SK-N-SH (cell line): Measurements from ENCODE around the gene PANK4. TPM values are rescaled to one million over a fixed set of nuclear protein-coding genes. Genes with fewer than 3 reads are reported as not detected.
A peak's percentile ranks its signal among the peaks of the same experiment; 100 is the strongest.

Experiments used
- CTCF ChIA-PET: fragments of 300-600, 350-600 bp; formaldehyde crosslinking; extraction: SDS; loops from one replicate; lab custom pipeline; 2021; lab: Yijun Ruan, JAX
- POLR2A ChIA-PET: fragments of 350-600 bp; sonication (Branson Sonifier 250); formaldehyde crosslinking; extraction: SDS; loops from one replicate; lab custom pipeline; 2020; ENCODE audit warnings: antibody characterized with exemption, inconsistent platforms; lab: Yijun Ruan, JAX
- DNase-seq: peaks from one replicate; pipeline ENCODE4 v3.0.0; 2012
- H2AFZ ChIP-seq: fragments of 200-600 bp; sonication (generic); 2 replicates; pipeline ENCODE4 v1.8.1; 2016; ENCODE audit warnings: antibody characterized with exemption, mild to moderate bottlenecking, low read depth
- H3F3A ChIP-seq: fragments of 200-600 bp; sonication (generic); replicated peaks from 2 replicates; pipeline ENCODE3; 2016; ENCODE audit warnings: antibody characterized with exemption, mild to moderate bottlenecking; ENCODE audit not compliant: insufficient read depth
- H3K27ac ChIP-seq, 2 experiments: fragments of 200-500 bp in 1 of 2; fragments of 200-600 bp in 1 of 2; sonication (Bioruptor generic) in 1 of 2; sonication (generic), shearing (Covaris generic) in 1 of 2; 2 replicates each; pipeline versions ENCODE4 v1.5.1 to v1.6.1; 2014 to 2016; ENCODE audit warnings: low read depth in 2 of 2, inconsistent platforms in 1 of 2, low read length in 1 of 2, mild to moderate bottlenecking in 1 of 2, mixed read lengths in 1 of 2
- H3K27me3 ChIP-seq: fragments of 200-600 bp; sonication (generic), shearing (Covaris generic); 2 replicates; pipeline ENCODE4 v1.6.1; 2016; ENCODE audit warnings: mixed run types; ENCODE audit not compliant: insufficient read depth
- H3K36me3 ChIP-seq, 2 experiments: fragments of 200-500 bp in 1 of 2; fragments of 200-600 bp in 1 of 2; sonication (Bioruptor generic) in 1 of 2; sonication (generic) in 1 of 2; replicated peaks in 1 of 2; 2 replicates each; pipeline versions ENCODE3 to v1.5.1; 2014 to 2016; ENCODE audit warnings: low read length in 1 of 2, mild to moderate bottlenecking in 1 of 2; ENCODE audit not compliant: insufficient read depth in 2 of 2, control insufficient read depth in 1 of 2
- H3K4me1 ChIP-seq, 2 experiments: fragments of 200-500 bp in 1 of 2; fragments of 200-600 bp in 1 of 2; sonication (Bioruptor generic) in 1 of 2; sonication (generic), shearing (Covaris generic) in 1 of 2; 2 replicates each; pipeline versions ENCODE4 v1.5.1 to v1.6.1; 2014 to 2016; ENCODE audit warnings: low read depth in 1 of 2, low read length in 1 of 2, mixed run types in 1 of 2; ENCODE audit not compliant: insufficient read depth in 2 of 2, control insufficient read depth in 1 of 2
- H3K4me2 ChIP-seq: fragments of 200-600 bp; sonication (generic), shearing (Covaris generic); 2 replicates; pipeline ENCODE4 v1.6.1; 2017; ENCODE audit warnings: mixed run types
- H3K4me3 ChIP-seq, 2 experiments: fragments of 200-500 bp in 1 of 2; fragments of 200-600 bp in 1 of 2; sonication (Bioruptor generic) in 1 of 2; sonication (generic), shearing (Covaris generic) in 1 of 2; 2 replicates each; pipeline versions ENCODE4 v1.5.1 to v1.8.1; 2014 to 2016; ENCODE audit warnings: low read depth in 2 of 2, inconsistent platforms in 1 of 2, low read length in 1 of 2, mild to moderate bottlenecking in 1 of 2, mixed read lengths in 1 of 2, moderate library complexity in 1 of 2
- H3K79me2 ChIP-seq: fragments of 200-600 bp; sonication (generic); 2 replicates; pipeline ENCODE4 v1.8.1; 2017; ENCODE audit warnings: mild to moderate bottlenecking; ENCODE audit not compliant: insufficient read depth
- H3K9ac ChIP-seq: fragments of 200-600 bp; sonication (generic); 2 replicates; pipeline ENCODE4 v1.6.1; 2017; ENCODE audit warnings: mixed run types
- H3K9me2 ChIP-seq: fragments of 200-600 bp; sonication (generic); 2 replicates; pipeline ENCODE4 v1.6.1; 2017; ENCODE audit warnings: mixed run types
- H3K9me3 ChIP-seq: fragments of 200-600 bp; sonication (generic); 2 replicates; pipeline ENCODE4 v1.6.1; 2017; ENCODE audit warnings: mixed run types, mild to moderate bottlenecking, moderate library complexity
- H4K20me1 ChIP-seq: fragments of 200-600 bp; sonication (generic); 2 replicates; pipeline ENCODE4 v1.6.1; 2017; ENCODE audit warnings: mild to moderate bottlenecking, mixed run types; ENCODE audit not compliant: insufficient read depth
- CHD2 ChIP-seq: fragments of 150-350 bp; IDR thresholded peaks from 2 replicates; pipeline ENCODE4 v1.6.1; 2018; ENCODE audit warnings: low read length; ENCODE audit not compliant: partially characterized antibody
- FOXJ3 ChIP-seq: sonication (generic); formaldehyde crosslinking; IDR thresholded peaks from 2 replicates; pipeline ENCODE4 v1.5.1; 2020; ENCODE audit warnings: mild to moderate bottlenecking, missing genetic modification reagents
- MEF2A ChIP-seq: IDR thresholded peaks from 2 replicates; pipeline ENCODE4 v1.4.0; 2012; ENCODE audit warnings: low read depth, borderline replicate concordance
- NRF1 ChIP-seq: IDR thresholded peaks from 2 replicates; pipeline ENCODE4 v1.6.1; 2012; ENCODE audit warnings: low read depth, mild to moderate bottlenecking, low read length
- POLR2AphosphoS5 ChIP-seq: IDR thresholded peaks from 2 replicates; pipeline ENCODE4 v1.6.1; 2012; ENCODE audit warnings: low read depth, low read length
- RFX5 ChIP-seq: IDR thresholded peaks from 2 replicates; pipeline ENCODE4 v1.6.1; 2012; ENCODE audit warnings: mild to moderate bottlenecking, improper control_type of control experiment, low read length
- SIN3A ChIP-seq: IDR thresholded peaks from 2 replicates; pipeline ENCODE4 v1.6.1; 2012; ENCODE audit warnings: low read depth, mild to moderate bottlenecking, low read length, moderate library complexity, borderline replicate concordance
- WGBS: methylation state at CpG from one replicate; pipeline ENCODE4 v1.1.6; 2017; ENCODE audit warnings: low lambda C conversion rate; 5-methylcytosine and 5-hydroxymethylcytosine counted together
- polyA plus RNA-seq, 3 experiments: library from polyadenylated mRNA; depleted of rRNA; stranded (reverse); fragments of >200 nt; gene quantifications; 2 replicates each; pipeline ENCODE4 v1.2.3, GENCODE V29; 2012
- TF ChIP-seq, protein P1 (sequence below): IDR thresholded peaks from 2 replicates; pipeline ENCODE4 v1.4.0; 2012; ENCODE audit warnings: low read depth
- TF ChIP-seq, protein P2 (sequence below): IDR thresholded peaks from 2 replicates; pipeline ENCODE4; 2012
- TF ChIP-seq, protein P3 (sequence below): fragments of 200-600 bp; sonication (generic); IDR thresholded peaks from 2 replicates; pipeline ENCODE4 v1.6.1; 2017; ENCODE audit warnings: antibody characterized with exemption, mild to moderate bottlenecking, moderate library complexity
- TF ChIP-seq, protein P4 (sequence below): IDR thresholded peaks from 2 replicates; pipeline ENCODE4 v1.4.0; 2012; ENCODE audit warnings: low read depth, borderline replicate concordance

Gene PANK4
- polyA plus RNA-seq, 1 of the 3 experiments (the other 2 are of a cell fraction): 16.6 TPM

DNA sequence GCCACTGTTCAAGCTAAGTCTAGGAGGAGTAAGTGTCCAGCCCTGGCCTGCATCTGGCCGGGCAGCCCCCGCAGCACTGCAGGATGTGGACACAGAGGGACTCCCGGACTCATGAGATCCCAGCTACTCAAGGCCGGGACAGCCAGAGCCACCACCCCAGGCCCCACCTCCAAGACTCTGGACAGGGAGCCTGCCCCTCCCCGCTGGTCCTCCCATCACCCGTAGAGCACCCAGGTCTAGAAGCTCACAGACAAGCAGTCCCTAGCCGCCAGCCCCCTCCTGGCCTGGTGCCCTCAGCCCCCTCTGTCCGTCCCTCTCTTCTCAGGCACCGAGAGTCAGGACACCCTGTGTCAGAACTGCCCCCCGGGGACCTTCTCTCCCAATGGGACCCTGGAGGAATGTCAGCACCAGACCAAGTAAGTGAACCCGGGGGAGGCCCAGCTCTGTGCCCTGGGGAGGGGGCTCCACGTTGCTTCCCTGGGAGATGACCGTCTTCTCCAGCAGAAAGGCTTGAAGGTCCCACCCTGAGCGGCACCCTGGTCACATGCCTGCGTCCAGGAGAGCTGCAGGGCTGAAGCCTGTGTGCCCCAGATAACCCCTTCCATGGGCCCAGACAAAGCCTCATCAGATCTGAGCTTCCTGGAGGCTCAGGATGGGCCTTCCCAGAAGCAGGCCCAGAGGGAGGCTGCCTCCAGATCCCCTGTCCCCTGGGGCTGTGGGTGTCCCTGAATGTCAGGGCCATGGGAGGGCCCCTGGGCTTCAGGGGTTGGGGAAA lies 34.1 kb upstream of the PANK4 start:
- ChIA-PET CTCF (interaction anchor here (0.7 to 1.6 kb wide), 4 partner anchors 13 to 892 kb away, joined by 4 to 9 read pairs (median 5); no protein-coding TSS in a partner anchor), POLR2A (no interaction called here)
- no peak for DNase-seq
- TF ChIP-seq NRF1: no peak
- no peak for TF ChIP-seq POLR2AphosphoS5
- Histone ChIP-seq H3K9me3 (no peaks in the 10 kb centered on the region), H3F3A (no peaks in the 10 kb centered on the region), H4K20me1 (no peaks in the 10 kb centered on the region), H3K27me3 (no peaks in the 10 kb centered on the region), H3K4me2 (no peak overlapping the region), H3K79me2 (no peaks in the 10 kb centered on the region), H3K4me1 (peaks cover 0 to 4% of the 10 kb centered on the region in 2 experiments; a peak in 1 of 4 replicates), H3K9ac (no peak overlapping the region), H2AFZ (no peak overlapping the region), H3K27ac (no peak overlapping the region), H3K36me3 (no peaks in the 10 kb centered on the region), H3K4me3 (no peak overlapping the region), H3K9me2 (no peaks in the 10 kb centered on the region)
- 55% methylated on average over 9 of the region's 15 CpGs for WGBS

DNA sequence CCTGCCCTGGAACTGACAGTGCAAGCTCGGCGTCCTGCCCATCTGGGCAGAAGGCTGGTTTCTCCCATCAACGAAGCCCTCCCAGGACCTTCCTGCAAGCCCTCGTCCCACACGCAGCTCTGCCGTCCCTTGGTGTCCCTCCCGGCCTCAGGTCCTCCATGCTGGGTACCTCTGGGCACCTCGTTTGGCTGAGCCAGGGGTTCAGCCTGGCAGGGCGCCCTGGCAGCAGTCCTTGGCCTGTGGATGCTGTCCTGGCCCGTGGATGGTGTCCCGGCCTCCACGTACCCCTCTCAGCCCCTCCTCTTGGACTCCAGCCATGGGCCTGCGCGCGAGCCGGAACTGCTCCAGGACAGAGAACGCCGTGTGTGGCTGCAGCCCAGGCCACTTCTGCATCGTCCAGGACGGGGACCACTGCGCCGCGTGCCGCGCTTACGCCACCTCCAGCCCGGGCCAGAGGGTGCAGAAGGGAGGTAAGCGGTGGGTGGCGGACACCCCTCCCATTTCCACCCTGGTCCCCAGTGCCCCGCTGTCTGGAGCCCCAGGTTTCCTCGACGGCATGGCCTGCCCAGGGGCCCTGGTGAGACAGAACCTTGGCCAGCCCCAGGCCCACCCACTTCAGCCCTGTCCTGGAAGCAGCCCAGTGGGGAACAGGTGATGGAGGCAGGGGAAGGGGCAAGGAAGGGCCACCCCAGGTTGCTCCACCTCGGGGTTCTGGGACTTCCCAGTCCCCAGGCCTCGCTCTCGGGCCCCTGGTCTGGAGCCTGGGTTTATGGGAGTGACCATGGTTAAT lies 33.3 kb upstream of the PANK4 start:
- Histone ChIP-seq H3K4me3 (no peak overlapping the region), H3K27ac (no peak overlapping the region), H2AFZ (no peak overlapping the region), H3F3A (no peaks in the 10 kb centered on the region), H3K36me3 (no peaks in the 10 kb centered on the region), H3K27me3 (no peaks in the 10 kb centered on the region), H4K20me1 (no peaks in the 10 kb centered on the region), H3K9me3 (no peaks in the 10 kb centered on the region), H3K79me2 (no peaks in the 10 kb centered on the region), H3K9me2 (no peaks in the 10 kb centered on the region), H3K4me1 (peaks cover 0 to 4% of the 10 kb centered on the region in 2 experiments; a peak in 1 of 4 replicates), H3K4me2 (no peak overlapping the region), H3K9ac (no peak overlapping the region)
- TF ChIP-seq FOXJ3 (CRISPR knock-in tag) (no peak), MEF2A (no peak), CHD2 (no peak), RFX5 (no peak), SIN3A (no peak)
- TF ChIP-seq, protein P1, sequence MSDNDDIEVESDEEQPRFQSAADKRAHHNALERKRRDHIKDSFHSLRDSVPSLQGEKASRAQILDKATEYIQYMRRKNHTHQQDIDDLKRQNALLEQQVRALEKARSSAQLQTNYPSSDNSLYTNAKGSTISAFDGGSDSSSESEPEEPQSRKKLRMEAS: no peak
- TF ChIP-seq, protein P2, sequence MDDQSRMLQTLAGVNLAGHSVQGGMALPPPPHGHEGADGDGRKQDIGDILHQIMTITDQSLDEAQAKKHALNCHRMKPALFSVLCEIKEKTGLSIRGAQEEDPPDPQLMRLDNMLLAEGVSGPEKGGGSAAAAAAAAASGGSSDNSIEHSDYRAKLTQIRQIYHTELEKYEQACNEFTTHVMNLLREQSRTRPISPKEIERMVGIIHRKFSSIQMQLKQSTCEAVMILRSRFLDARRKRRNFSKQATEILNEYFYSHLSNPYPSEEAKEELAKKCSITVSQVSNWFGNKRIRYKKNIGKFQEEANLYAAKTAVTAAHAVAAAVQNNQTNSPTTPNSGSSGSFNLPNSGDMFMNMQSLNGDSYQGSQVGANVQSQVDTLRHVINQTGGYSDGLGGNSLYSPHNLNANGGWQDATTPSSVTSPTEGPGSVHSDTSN: no peak
- TF ChIP-seq, protein P3, sequence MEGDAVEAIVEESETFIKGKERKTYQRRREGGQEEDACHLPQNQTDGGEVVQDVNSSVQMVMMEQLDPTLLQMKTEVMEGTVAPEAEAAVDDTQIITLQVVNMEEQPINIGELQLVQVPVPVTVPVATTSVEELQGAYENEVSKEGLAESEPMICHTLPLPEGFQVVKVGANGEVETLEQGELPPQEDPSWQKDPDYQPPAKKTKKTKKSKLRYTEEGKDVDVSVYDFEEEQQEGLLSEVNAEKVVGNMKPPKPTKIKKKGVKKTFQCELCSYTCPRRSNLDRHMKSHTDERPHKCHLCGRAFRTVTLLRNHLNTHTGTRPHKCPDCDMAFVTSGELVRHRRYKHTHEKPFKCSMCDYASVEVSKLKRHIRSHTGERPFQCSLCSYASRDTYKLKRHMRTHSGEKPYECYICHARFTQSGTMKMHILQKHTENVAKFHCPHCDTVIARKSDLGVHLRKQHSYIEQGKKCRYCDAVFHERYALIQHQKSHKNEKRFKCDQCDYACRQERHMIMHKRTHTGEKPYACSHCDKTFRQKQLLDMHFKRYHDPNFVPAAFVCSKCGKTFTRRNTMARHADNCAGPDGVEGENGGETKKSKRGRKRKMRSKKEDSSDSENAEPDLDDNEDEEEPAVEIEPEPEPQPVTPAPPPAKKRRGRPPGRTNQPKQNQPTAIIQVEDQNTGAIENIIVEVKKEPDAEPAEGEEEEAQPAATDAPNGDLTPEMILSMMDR: no peak
- TF ChIP-seq, protein P4, sequence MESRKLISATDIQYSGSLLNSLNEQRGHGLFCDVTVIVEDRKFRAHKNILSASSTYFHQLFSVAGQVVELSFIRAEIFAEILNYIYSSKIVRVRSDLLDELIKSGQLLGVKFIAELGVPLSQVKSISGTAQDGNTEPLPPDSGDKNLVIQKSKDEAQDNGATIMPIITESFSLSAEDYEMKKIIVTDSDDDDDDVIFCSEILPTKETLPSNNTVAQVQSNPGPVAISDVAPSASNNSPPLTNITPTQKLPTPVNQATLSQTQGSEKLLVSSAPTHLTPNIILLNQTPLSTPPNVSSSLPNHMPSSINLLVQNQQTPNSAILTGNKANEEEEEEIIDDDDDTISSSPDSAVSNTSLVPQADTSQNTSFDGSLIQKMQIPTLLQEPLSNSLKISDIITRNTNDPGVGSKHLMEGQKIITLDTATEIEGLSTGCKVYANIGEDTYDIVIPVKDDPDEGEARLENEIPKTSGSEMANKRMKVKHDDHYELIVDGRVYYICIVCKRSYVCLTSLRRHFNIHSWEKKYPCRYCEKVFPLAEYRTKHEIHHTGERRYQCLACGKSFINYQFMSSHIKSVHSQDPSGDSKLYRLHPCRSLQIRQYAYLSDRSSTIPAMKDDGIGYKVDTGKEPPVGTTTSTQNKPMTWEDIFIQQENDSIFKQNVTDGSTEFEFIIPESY: no peak
- DNase-seq: peak; percentile 53
- ChIA-PET CTCF (interaction anchor here (1.4 to 2.6 kb wide), 3 partner anchors 12 to 99 kb away, joined by 5 to 13 read pairs (median 9); no protein-coding TSS in a partner anchor), POLR2A (interaction anchor here (1.4 kb wide), 1 partner anchor 26 kb away, joined by 4 read pairs; no protein-coding TSS in a partner anchor)
- 46% methylated on average over 9 of the region's 35 CpGs for WGBS
